H9 (cell line): ENCODE data around the gene COMMD10. TPM values are rescaled to one million over a fixed set of nuclear protein-coding genes. Genes with fewer than 3 reads are reported as not detected.

Experiments used
- DNase-seq: peaks from one replicate; pipeline ENCODE4 v3.0.0-alpha.2; 2017
- H2AFZ ChIP-seq: one replicate; pipeline ENCODE4 v1.6.1; 2013; ENCODE audit warnings: mild to moderate bottlenecking, low read length, control low read depth, moderate library complexity
- H2AK5ac ChIP-seq: 2 replicates; pipeline ENCODE4 v1.6.1; 2013; ENCODE audit warnings: low read length, control low read depth, mixed read lengths; ENCODE audit not compliant: insufficient read length
- H2BK120ac ChIP-seq: one replicate; pipeline ENCODE4 v1.6.1; 2013; ENCODE audit warnings: low read depth, mild to moderate bottlenecking, low read length, control low read depth, inconsistent platforms; ENCODE audit not compliant: poor library complexity, severe bottlenecking
- H2BK12ac ChIP-seq: 2 replicates; pipeline ENCODE4 v1.6.1; 2013; ENCODE audit warnings: low read length, control low read depth, mixed read lengths, low read depth; ENCODE audit not compliant: insufficient read length
- H2BK15ac ChIP-seq: 2 replicates; pipeline ENCODE4 v1.6.1; 2013; ENCODE audit warnings: low read depth, low read length, control low read depth
- H2BK20ac ChIP-seq: one replicate; pipeline ENCODE4 v1.6.1; 2013; ENCODE audit warnings: low read depth, mild to moderate bottlenecking, low read length, control low read depth, inconsistent platforms; ENCODE audit not compliant: poor library complexity, severe bottlenecking
- H2BK5ac ChIP-seq: 2 replicates; pipeline ENCODE4 v1.6.1; 2013; ENCODE audit warnings: low read length, control low read depth, mixed read lengths; ENCODE audit not compliant: insufficient read length
- H3K14ac ChIP-seq: 2 replicates; pipeline ENCODE4 v1.6.1; 2013; ENCODE audit warnings: low read length, control low read depth; ENCODE audit not compliant: insufficient read depth
- H3K18ac ChIP-seq: 2 replicates; pipeline ENCODE4 v1.6.1; 2013; ENCODE audit warnings: low read depth, mild to moderate bottlenecking, mixed read lengths, low read length, control low read depth; ENCODE audit not compliant: insufficient read length
- H3K23ac ChIP-seq: 2 replicates; pipeline ENCODE4 v1.6.1; 2013; ENCODE audit warnings: low read length, control low read depth, mixed read lengths, low read depth; ENCODE audit not compliant: insufficient read length
- H3K23me2 ChIP-seq: 2 replicates; pipeline ENCODE4 v1.6.1; 2013; ENCODE audit warnings: low read depth, mild to moderate bottlenecking, mixed read lengths, low read length, control low read depth; ENCODE audit not compliant: insufficient read length, poor library complexity, severe bottlenecking
- H3K27ac ChIP-seq: 2 replicates; pipeline ENCODE4 v1.5.1; 2013; ENCODE audit warnings: low read length, control low read depth, mixed read lengths, low read depth; ENCODE audit not compliant: insufficient read length
- H3K27me3 ChIP-seq: 2 replicates; pipeline ENCODE4 v1.6.1; 2013; ENCODE audit warnings: low read length, control low read depth, inconsistent platforms; ENCODE audit not compliant: insufficient read depth
- H3K4ac ChIP-seq: 2 replicates; pipeline ENCODE4 v1.6.1; 2013; ENCODE audit warnings: low read depth, mild to moderate bottlenecking, control low read depth, inconsistent platforms, low read length, moderate library complexity
- H3K4me1 ChIP-seq: 2 replicates; pipeline ENCODE4 v1.6.1; 2013; ENCODE audit warnings: low read length, control low read depth, inconsistent platforms; ENCODE audit not compliant: insufficient read depth
- H3K4me2 ChIP-seq: 2 replicates; pipeline ENCODE4 v1.6.1; 2013; ENCODE audit warnings: low read length, control low read depth, mixed read lengths; ENCODE audit not compliant: insufficient read length, insufficient read depth
- H3K56ac ChIP-seq: 2 replicates; pipeline ENCODE4 v1.6.1; 2013; ENCODE audit warnings: low read depth, mild to moderate bottlenecking, mixed read lengths, low read length, control low read depth; ENCODE audit not compliant: insufficient read length
- H3K79me1 ChIP-seq: 2 replicates; pipeline ENCODE4 v1.6.1; 2013; ENCODE audit warnings: low read depth, mild to moderate bottlenecking, moderate library complexity, low read length, control low read depth, inconsistent platforms; ENCODE audit not compliant: insufficient read depth, poor library complexity, severe bottlenecking
- H3K79me2 ChIP-seq: 2 replicates; pipeline ENCODE4 v1.6.1; 2013; ENCODE audit warnings: low read length, control low read depth, inconsistent platforms; ENCODE audit not compliant: insufficient read depth
- H3K9ac ChIP-seq: 2 replicates; pipeline ENCODE4 v1.6.1; 2013; ENCODE audit warnings: low read length, control low read depth, mixed read lengths; ENCODE audit not compliant: insufficient read length; ENCODE audit errors: extremely low read depth
- H3K9me3 ChIP-seq: one replicate; pipeline ENCODE4 v1.6.1; 2013; ENCODE audit warnings: low read depth, low read length, inconsistent platforms; ENCODE audit not compliant: control insufficient read depth
- H3T11ph ChIP-seq: one replicate; pipeline ENCODE4 v1.6.1; 2013; ENCODE audit warnings: mild to moderate bottlenecking, low read length, control low read depth, inconsistent platforms
- H4K20me1 ChIP-seq: one replicate; pipeline ENCODE4 v1.6.1; 2013; ENCODE audit not compliant: control insufficient read depth, insufficient read length, insufficient read depth
- H4K5ac ChIP-seq: 2 replicates; pipeline ENCODE4 v1.6.1; 2013; ENCODE audit warnings: low read depth, mild to moderate bottlenecking, mixed read lengths, low read length, control low read depth; ENCODE audit not compliant: insufficient read length
- H4K8ac ChIP-seq: replicated peaks from 2 replicates; pipeline ENCODE4 v1.6.1; 2013; ENCODE audit warnings: low read length, control low read depth, mixed read lengths, low read depth; ENCODE audit not compliant: insufficient read length
- H4K91ac ChIP-seq: 2 replicates; pipeline ENCODE4 v1.6.1; 2013; ENCODE audit warnings: low read depth, mild to moderate bottlenecking, moderate library complexity, mixed read lengths, low read length, control low read depth; ENCODE audit not compliant: insufficient read length
- H3K27ac Mint-ChIP-seq, 3 experiments: 2 replicates in 2 of 3; 3 replicates in 1 of 3; pipeline ENCODE4 v1.8.0; 2020 to 2021; ENCODE audit warnings: mixed read lengths in 3 of 3, mild to moderate bottlenecking in 1 of 3, moderate library complexity in 1 of 3
- H3K27me3 Mint-ChIP-seq: 2 replicates; pipeline ENCODE4 v1.8.0; 2021; ENCODE audit warnings: low read depth, mild to moderate bottlenecking, moderate library complexity, mixed read lengths
- H3K36me3 Mint-ChIP-seq, 3 experiments: 2 replicates in 2 of 3; 3 replicates in 1 of 3; pipeline ENCODE4 v1.8.0; 2020 to 2021; ENCODE audit warnings: low read depth in 3 of 3, mixed read lengths in 3 of 3; ENCODE audit not compliant: insufficient read depth in 1 of 3
- H3K4me1 Mint-ChIP-seq, 2 experiments: 2 replicates each; pipeline ENCODE4 v1.8.0; 2020; ENCODE audit warnings: mixed read lengths in 2 of 2
- H3K4me3 Mint-ChIP-seq, 2 experiments: 2 replicates in 1 of 2; 3 replicates in 1 of 2; pipeline ENCODE4 v1.8.0; 2020 to 2021; ENCODE audit warnings: mild to moderate bottlenecking in 2 of 2, mixed read lengths in 2 of 2, moderate library complexity in 1 of 2
- H3K9me3 Mint-ChIP-seq, 2 experiments: 2 replicates in 1 of 2; 3 replicates in 1 of 2; pipeline ENCODE4 v1.8.0; 2020; ENCODE audit warnings: mild to moderate bottlenecking in 2 of 2, mixed read lengths in 2 of 2, moderate library complexity in 1 of 2
- CTCF ChIP-seq: fragments of 200-600 bp; sonication (generic); conservative IDR thresholded peaks from 3 replicates; pipeline ENCODE4 v1.8.0; 2021; ENCODE audit warnings: antibody characterized with exemption, mild to moderate bottlenecking
- WGBS: extraction: QIAGEN DNeasy Blood & Tissue Kit; methylation state at CpG from one replicate; pipeline ENCODE4 v1.1.7; 2013; ENCODE audit warnings: missing lambda C conversion rate, low lambda C conversion rate, mixed read lengths; ENCODE audit not compliant: insufficient read length; ENCODE audit errors: extremely low coverage; 5-methylcytosine and 5-hydroxymethylcytosine counted together
- total RNA-seq: library from RNA; stranded (reverse); gene quantifications from 2 replicates; pipeline ENCODE4 v1.2.1, GENCODE V29; 2021

COMMD10 gene
- total RNA-seq, 1 experiment from 2014 or later, result 33.9 TPM

- WGBS, result no CpG with 5 or more reads among the region's 5 CpGs
- Histone ChIP-seq H3K27me3 (no peaks in the 10 kb centered on the region), H4K5ac (no peak overlapping the region), H4K20me1 (no peaks in the 10 kb centered on the region), H3K9me3 (no peaks in the 10 kb centered on the region), H3K27ac (no peak overlapping the region), H4K8ac (no peak overlapping the region), H3K4me1 (no peaks in the 10 kb centered on the region), H3K14ac (no peak overlapping the region), H2BK15ac (no peak overlapping the region), H4K91ac (no peak overlapping the region), H2BK5ac (no peak overlapping the region), H3K9ac (no peak overlapping the region), H2AFZ (no peak overlapping the region), H2BK20ac (no peak overlapping the region), H3K23ac (no peak overlapping the region), H3K4me2 (no peak overlapping the region), H3K56ac (no peak overlapping the region), H3K18ac (no peak overlapping the region), H3K79me2 (no peaks in the 10 kb centered on the region; the same call in 1 of the 2 replicates), H3T11ph (no peak overlapping the region), H3K23me2 (no peaks in the 10 kb centered on the region), H2BK120ac (no peak overlapping the region), H3K4ac (no peak overlapping the region), H3K79me1 (no peaks in the 10 kb centered on the region), H2AK5ac (no peak overlapping the region), H2BK12ac (no peak overlapping the region)
- H3K9me3 Mint-ChIP-seq, result no peaks in the 10 kb centered on the region
- H3K4me1 Mint-ChIP-seq, result peaks cover 5 to 9% of the 10 kb centered on the region in 2 experiments
- H3K4me3 Mint-ChIP-seq, result no peak overlapping the region
- DNase-seq, result no peak
- H3K27ac Mint-ChIP-seq, result no peak overlapping the region
- no peak for TF ChIP-seq CTCF
- peaks cover 2% of the 10 kb centered on the region; the same call in 1 of the 2 replicates for H3K27me3 Mint-ChIP-seq
- peaks cover 0 to 4% (median 0%) of the 10 kb centered on the region in 3 experiments; a peak in 1 of 7 replicates for H3K36me3 Mint-ChIP-seq
Measured at GRCh38 chr5:116078199-116078598, 6.6 kb upstream of the COMMD10 start.
